Astrocyte (in vitro differentiated cells and primary cell): ENCODE measurements around the gene STK11IP.

Source experiments
- CTCF ChIP-seq: IDR thresholded peaks from 2 replicates; pipeline ENCODE4 v1.5.1; 2011; ENCODE audit warnings: low read depth, mild to moderate bottlenecking, inconsistent platforms, low read length, moderate library complexity; ENCODE audit not compliant: insufficient read depth
- EZH2 ChIP-seq: IDR thresholded peaks from 2 replicates; pipeline ENCODE4 v1.6.1; 2012; ENCODE audit warnings: mild to moderate bottlenecking, low read length, inconsistent platforms; ENCODE audit not compliant: insufficient read depth

GRCh38 chr2:219593154-219593553 is 4.5 kb upstream of the STK11IP start:
- TF ChIP-seq CTCF: no peak
- TF ChIP-seq EZH2: no peak
